ENCODE measurements around the gene CHAC1.

Gene CHAC1

GRCh38 chr15:40923551-40923950 is 29.7 kb upstream of the CHAC1 start:
- no peak overlapping the region for H3K4me2 ChIP-seq (ENCODE audit: low read depth, low read length)
- H4K20me1 ChIP-seq (ENCODE audit: insufficient read depth, low read length), result no peaks in the 10 kb centered on the region
- no peaks in the 10 kb centered on the region for H3K4me1 ChIP-seq (ENCODE audit: low read length)
- no peak overlapping the region for H2AFZ ChIP-seq (ENCODE audit: low read length)
- H3K9ac ChIP-seq (ENCODE audit: low read length), result no peak overlapping the region
- no peaks in the 10 kb centered on the region for H3K79me2 ChIP-seq (ENCODE audit: low read length)
- H3K4me3 ChIP-seq (ENCODE audit: low read length), result no peak overlapping the region
- TF ChIP-seq EZH2 (optimal IDR thresholded peaks at IDR 0.05; ENCODE audit: low read depth, low read length) (no peak), EZH2phosphoT487 (IDR thresholded peaks at IDR 0.05; ENCODE audit: low read length) (no peak), CTCF (IDR thresholded peaks at IDR 0.05; ENCODE audit: low read length) (no peak)
- H3K9me2 ChIP-seq (replicated peaks; ENCODE audit: insufficient read depth, low read length), result no peaks in the 10 kb centered on the region
- H3K9me3 ChIP-seq (replicated peaks; ENCODE audit: insufficient read depth, low read length), result no peaks in the 10 kb centered on the region
- peaks cover 34% of the 10 kb centered on the region for H3K27me3 ChIP-seq (replicated peaks; ENCODE audit: insufficient read depth, low read length)
- H3K27ac ChIP-seq (ENCODE audit: low read length), result no peak overlapping the region
- H3K36me3 ChIP-seq (replicated peaks; ENCODE audit: insufficient read depth, low read length), result no peaks in the 10 kb centered on the region
- no peak for DNase-seq
- peaks cover 2% of the 10 kb centered on the region; the same call in 1 of the 2 replicates for H3F3A ChIP-seq (ENCODE audit: insufficient read depth, low read length)

GRCh38 chr15:40925495-40925862 is 27.8 kb upstream of the CHAC1 start:
- no peaks in the 10 kb centered on the region for H3K9me3 ChIP-seq (replicated peaks; ENCODE audit: insufficient read depth, low read length)
- no peak overlapping the region for H3K4me3 ChIP-seq (ENCODE audit: low read length)
- 0 out of 2 replicates have a peak, but pooled peaks cover 5% of the 10 kb centered on the region for H3K4me1 ChIP-seq (ENCODE audit: low read length)
- H3K9ac ChIP-seq (ENCODE audit: low read length), result no peak overlapping the region
- no peaks in the 10 kb centered on the region for H3K9me2 ChIP-seq (replicated peaks; ENCODE audit: insufficient read depth, low read length)
- H3K4me2 ChIP-seq (ENCODE audit: low read depth, low read length), result no peak overlapping the region
- no peak for DNase-seq
- H3K27me3 ChIP-seq (replicated peaks; ENCODE audit: insufficient read depth, low read length), result peaks cover 42% of the 10 kb centered on the region
- TF ChIP-seq EZH2 (optimal IDR thresholded peaks at IDR 0.05; ENCODE audit: low read depth, low read length), result no peak
- TF ChIP-seq CTCF (IDR thresholded peaks at IDR 0.05; ENCODE audit: low read length), result no peak
- no peak for TF ChIP-seq EZH2phosphoT487 (IDR thresholded peaks at IDR 0.05; ENCODE audit: low read length)
- no peaks in the 10 kb centered on the region for H3K36me3 ChIP-seq (replicated peaks; ENCODE audit: insufficient read depth, low read length)
- H3K79me2 ChIP-seq (ENCODE audit: low read length), result no peaks in the 10 kb centered on the region
- no peak overlapping the region for H3K27ac ChIP-seq (ENCODE audit: low read length)
- H4K20me1 ChIP-seq (ENCODE audit: insufficient read depth, low read length), result no peaks in the 10 kb centered on the region
- peaks cover 8% of the 10 kb centered on the region; the same call in 1 of the 2 replicates for H3F3A ChIP-seq (ENCODE audit: insufficient read depth, low read length)
- no peak overlapping the region for H2AFZ ChIP-seq (ENCODE audit: low read length)

GRCh38 chr15:40925863-40926658 is 27.2 kb upstream of the CHAC1 start:
- H3K4me1 ChIP-seq (ENCODE audit: low read length), result 0 out of 2 replicates have a peak, but pooled peaks cover 7% of the 10 kb centered on the region
- H3K9ac ChIP-seq (ENCODE audit: low read length), result no peak overlapping the region
- H3K27ac ChIP-seq (ENCODE audit: low read length), result no peak overlapping the region
- peaks cover 47% of the 10 kb centered on the region for H3K27me3 ChIP-seq (replicated peaks; ENCODE audit: insufficient read depth, low read length)
- TF ChIP-seq CTCF (IDR thresholded peaks at IDR 0.05; ENCODE audit: low read length) (no peak), EZH2phosphoT487 (IDR thresholded peaks at IDR 0.05; ENCODE audit: low read length) (no peak), EZH2 (optimal IDR thresholded peaks at IDR 0.05; ENCODE audit: low read depth, low read length) (no peak)
- H3K36me3 ChIP-seq (replicated peaks; ENCODE audit: insufficient read depth, low read length), result no peaks in the 10 kb centered on the region
- H4K20me1 ChIP-seq (ENCODE audit: insufficient read depth, low read length), result no peaks in the 10 kb centered on the region
- H3K4me3 ChIP-seq (ENCODE audit: low read length), result no peak overlapping the region; the same call in 1 of the 2 replicates
- no peaks in the 10 kb centered on the region for H3K9me3 ChIP-seq (replicated peaks; ENCODE audit: insufficient read depth, low read length)
- no peak for DNase-seq
- H2AFZ ChIP-seq (ENCODE audit: low read length), result no peak overlapping the region
- no peaks in the 10 kb centered on the region for H3K9me2 ChIP-seq (replicated peaks; ENCODE audit: insufficient read depth, low read length)
- H3K4me2 ChIP-seq (ENCODE audit: low read depth, low read length), result peak overlapping the region; percentile 50
- H3F3A ChIP-seq (ENCODE audit: insufficient read depth, low read length), result peaks cover 8% of the 10 kb centered on the region; the same call in 1 of the 2 replicates
- H3K79me2 ChIP-seq (ENCODE audit: low read length), result no peaks in the 10 kb centered on the region
